DND-41 (cell line): ENCODE measurements around the gene SLC16A1.

Experiments used
- ATAC-seq: fragments of 200-7000 bp; cut with Tn5 transposase; 3 replicates; pipeline ENCODE4 v1.9.1; 2021; ENCODE audit warnings: low read depth; ENCODE audit not compliant: insufficient read depth
- DNase-seq: peaks from one replicate; pipeline ENCODE4 v3.0.0-alpha.2; 2020
- H2AFZ ChIP-seq: 2 replicates; pipeline ENCODE4 v1.6.0; 2012; ENCODE audit warnings: low read depth, low read length
- H3K27ac ChIP-seq: 2 replicates; pipeline ENCODE4 v1.5.1; 2012; ENCODE audit warnings: low read length, inconsistent platforms
- H3K27me3 ChIP-seq: fragments of 200-600 bp; sonication (generic); 2 replicates; pipeline ENCODE4 v1.6.0; 2012; ENCODE audit warnings: low read length, mild to moderate bottlenecking, inconsistent platforms; ENCODE audit not compliant: insufficient read depth, poor library complexity
- H3K36me3 ChIP-seq: 2 replicates; pipeline ENCODE4 v1.5.1; 2012; ENCODE audit warnings: low read length, inconsistent platforms; ENCODE audit not compliant: insufficient read depth
- H3K4me1 ChIP-seq: 2 replicates; pipeline ENCODE4 v1.5.1; 2012; ENCODE audit warnings: mild to moderate bottlenecking, low read length; ENCODE audit not compliant: insufficient read depth
- H3K4me2 ChIP-seq: 2 replicates; pipeline ENCODE4 v1.6.0; 2012; ENCODE audit warnings: mild to moderate bottlenecking, moderate library complexity, low read length, inconsistent platforms; ENCODE audit not compliant: insufficient read depth
- H3K4me3 ChIP-seq, 2 experiments: fragments of 200-600 bp in 1 of 2; shearing (Covaris generic) in 1 of 2; 2 replicates each; pipeline ENCODE4 v1.5.1; 2012 to 2016; ENCODE audit warnings: inconsistent platforms in 2 of 2, low read length in 2 of 2, mild to moderate bottlenecking in 2 of 2, low read depth in 1 of 2, moderate library complexity in 1 of 2
- H3K79me2 ChIP-seq: 2 replicates; pipeline ENCODE4 v1.6.0; 2012; ENCODE audit warnings: low read length, inconsistent platforms; ENCODE audit not compliant: insufficient read depth
- H3K9ac ChIP-seq: 2 replicates; pipeline ENCODE4 v1.6.0; 2012; ENCODE audit warnings: low read depth, mild to moderate bottlenecking, inconsistent platforms, low read length, moderate library complexity
- H3K9me3 ChIP-seq: 2 replicates; pipeline ENCODE4 v1.5.1; 2012; ENCODE audit warnings: low read length, moderate library complexity, mild to moderate bottlenecking, inconsistent platforms; ENCODE audit not compliant: insufficient read depth, severe bottlenecking
- H4K20me1 ChIP-seq: 2 replicates; pipeline ENCODE4 v1.6.0; 2012; ENCODE audit warnings: low read length; ENCODE audit not compliant: insufficient read depth
- CTCF ChIP-seq: IDR thresholded peaks from 2 replicates; pipeline ENCODE4 v1.5.1; 2012; ENCODE audit warnings: borderline replicate concordance, low read length, moderate library complexity, mild to moderate bottlenecking; ENCODE audit not compliant: poor library complexity, severe bottlenecking; ENCODE audit errors: extremely low read depth
- EZH2 ChIP-seq: IDR thresholded peaks from 3 replicates; pipeline ENCODE4 v1.6.1; 2012; ENCODE audit warnings: borderline replicate concordance, low read depth, mild to moderate bottlenecking, moderate library complexity, low read length, inconsistent platforms; ENCODE audit not compliant: severe bottlenecking

Gene SLC16A1

GRCh38 chr1:112896783-112897182 lies 59.2 kb downstream of the SLC16A1 start:
- no peak overlapping the region for H2AFZ ChIP-seq
- no peaks in the 10 kb centered on the region for H4K20me1 ChIP-seq
- H3K4me2 ChIP-seq: no peak overlapping the region
- no peaks in the 10 kb centered on the region for H3K4me1 ChIP-seq
- DNase-seq: no peak
- H3K27ac ChIP-seq: no peak overlapping the region
- peaks cover 5% of the 10 kb centered on the region for H3K9me3 ChIP-seq
- ATAC-seq: no peak
- no peaks in the 10 kb centered on the region for H3K79me2 ChIP-seq
- TF ChIP-seq CTCF: no peak
- no peak for TF ChIP-seq EZH2
- H3K4me3 ChIP-seq: no peak overlapping the region
- no peaks in the 10 kb centered on the region for H3K36me3 ChIP-seq
- H3K27me3 ChIP-seq: no peaks in the 10 kb centered on the region
- no peak overlapping the region for H3K9ac ChIP-seq

- H3K27me3 ChIP-seq: no peaks in the 10 kb centered on the region
- no peaks in the 10 kb centered on the region for H3K79me2 ChIP-seq
- TF ChIP-seq EZH2: no peak
- TF ChIP-seq CTCF: no peak
- ATAC-seq (no peak), DNase-seq (no peak)
- no peak overlapping the region for H3K4me2 ChIP-seq
- no peaks in the 10 kb centered on the region for H4K20me1 ChIP-seq
- H2AFZ ChIP-seq: no peak overlapping the region
- no peak overlapping the region for H3K9ac ChIP-seq
- H3K4me3 ChIP-seq: no peak overlapping the region
- no peaks in the 10 kb centered on the region for H3K36me3 ChIP-seq
- no peaks in the 10 kb centered on the region for H3K4me1 ChIP-seq
- peaks cover 5% of the 10 kb centered on the region for H3K9me3 ChIP-seq
- H3K27ac ChIP-seq: no peak overlapping the region
Observed at GRCh38 chr1:112894561-112895011, 61.4 kb downstream of the SLC16A1 start.

- no peak overlapping the region for H3K4me2 ChIP-seq
Observed at GRCh38 chr1:112894010-112894292, 62.0 kb downstream of the SLC16A1 start.

More at GRCh38 chr1:112894010-112894292, 62.0 kb downstream of the SLC16A1 start:
- no peak overlapping the region for H3K4me3 ChIP-seq
- H3K4me1 ChIP-seq: no peaks in the 10 kb centered on the region
- H3K79me2 ChIP-seq: no peaks in the 10 kb centered on the region
- DNase-seq (no peak), ATAC-seq (no peak)
- no peaks in the 10 kb centered on the region for H3K27me3 ChIP-seq
- TF ChIP-seq CTCF: no peak
- no peak for TF ChIP-seq EZH2
- H3K27ac ChIP-seq: no peak overlapping the region
- no peak overlapping the region for H3K9ac ChIP-seq
- no peaks in the 10 kb centered on the region for H3K36me3 ChIP-seq
- H2AFZ ChIP-seq: no peak overlapping the region
- H4K20me1 ChIP-seq: no peaks in the 10 kb centered on the region
- peaks cover 5% of the 10 kb centered on the region for H3K9me3 ChIP-seq
